Measurements from ENCODE around the gene TNFSF8.

- TF ChIP-seq CTCF (conservative IDR thresholded peaks at IDR 0.05) = no peak
- no peak for TF ChIP-seq EZH2 (IDR thresholded peaks at IDR 0.05; ENCODE audit: low read depth)
Observed at GRCh38 chr9:114921171-114921570, 9.2 kb downstream of the TNFSF8 start.

All from PC-9 (cell line).